ENCODE data around the gene KIAA1549.

KIAA1549 gene

GRCh38 chr7:138975343-138976104 lies 5.7 kb downstream of the KIAA1549 start:
- in situ Hi-C loops (cut with MboI; ENCODE audit: low sequenced_read_pairs), result no loop called here

- in situ Hi-C loops (cut with MboI; ENCODE audit: low sequenced_read_pairs), result no loop called here
These were observed 6.4 kb downstream of the KIAA1549 start for GRCh38 chr7:138974675-138975292.

- in situ Hi-C loops (cut with MboI; ENCODE audit: low sequenced_read_pairs), result no loop called here
These were observed 7.1 kb downstream of the KIAA1549 start for GRCh38 chr7:138974103-138974502.

GRCh38 chr7:138970952-138971351 lies 10.2 kb downstream of the KIAA1549 start:
- in situ Hi-C loops (cut with MboI; ENCODE audit: low sequenced_read_pairs), result no loop called here

GRCh38 chr7:138970446-138970845 lies 10.7 kb downstream of the KIAA1549 start:
- in situ Hi-C loops (cut with MboI; ENCODE audit: low sequenced_read_pairs), result no loop called here

GRCh38 chr7:138967159-138967558 lies 14.0 kb downstream of the KIAA1549 start:
- in situ Hi-C loops (cut with MboI; ENCODE audit: low sequenced_read_pairs), result no loop called here

GRCh38 chr7:138964624-138965436 lies 16.4 kb downstream of the KIAA1549 start:
- in situ Hi-C loops (cut with MboI; ENCODE audit: low sequenced_read_pairs), result no loop called here

- in situ Hi-C loops (cut with MboI; ENCODE audit: low sequenced_read_pairs), result no loop called here
These were observed 17.5 kb downstream of the KIAA1549 start for GRCh38 chr7:138963675-138964074.

- in situ Hi-C loops (cut with MboI; ENCODE audit: low sequenced_read_pairs), result no loop called here
These were observed 18.5 kb downstream of the KIAA1549 start for GRCh38 chr7:138962561-138963270.

- in situ Hi-C loops (cut with MboI; ENCODE audit: low sequenced_read_pairs), result no loop called here
These were observed 20.0 kb downstream of the KIAA1549 start for GRCh38 chr7:138961159-138961558.

- in situ Hi-C loops (cut with MboI; ENCODE audit: low sequenced_read_pairs), result no loop called here
These were observed 22.7 kb downstream of the KIAA1549 start for GRCh38 chr7:138958391-138958956.

- in situ Hi-C loops (cut with MboI; ENCODE audit: low sequenced_read_pairs), result no loop called here
These were observed 23.3 kb downstream of the KIAA1549 start for GRCh38 chr7:138957753-138958390.

GRCh38 chr7:138957217-138957616 lies 24.0 kb downstream of the KIAA1549 start:
- in situ Hi-C loops (cut with MboI; ENCODE audit: low sequenced_read_pairs), result no loop called here

- in situ Hi-C loops (cut with MboI; ENCODE audit: low sequenced_read_pairs), result no loop called here
These were observed 26.4 kb downstream of the KIAA1549 start for GRCh38 chr7:138954545-138955475.

- in situ Hi-C loops (cut with MboI; ENCODE audit: low sequenced_read_pairs), result no loop called here
These were observed 28.4 kb downstream of the KIAA1549 start for GRCh38 chr7:138952791-138953190.

- in situ Hi-C loops (cut with MboI; ENCODE audit: low sequenced_read_pairs), result no loop called here
These were observed 29.2 kb downstream of the KIAA1549 start for GRCh38 chr7:138951953-138952352.

- in situ Hi-C loops (cut with MboI; ENCODE audit: low sequenced_read_pairs), result no loop called here
These were observed 31.6 kb downstream of the KIAA1549 start for GRCh38 chr7:138949421-138950088.

- in situ Hi-C loops (cut with MboI; ENCODE audit: low sequenced_read_pairs), result no loop called here
These were observed 32.8 kb downstream of the KIAA1549 start for GRCh38 chr7:138948403-138948802.

GRCh38 chr7:138945821-138946220 lies 35.4 kb downstream of the KIAA1549 start:
- in situ Hi-C loops (cut with MboI; ENCODE audit: low sequenced_read_pairs), result no loop called here

Data from hTERT RPE-1 (cell line).